ENCODE measurements around the gene SKA1.

The SKA1 gene

GRCh38 chr18:50398099-50398498, 23.3 kb downstream of the SKA1 start (continued):
- TF ChIP-seq, protein P1, sequence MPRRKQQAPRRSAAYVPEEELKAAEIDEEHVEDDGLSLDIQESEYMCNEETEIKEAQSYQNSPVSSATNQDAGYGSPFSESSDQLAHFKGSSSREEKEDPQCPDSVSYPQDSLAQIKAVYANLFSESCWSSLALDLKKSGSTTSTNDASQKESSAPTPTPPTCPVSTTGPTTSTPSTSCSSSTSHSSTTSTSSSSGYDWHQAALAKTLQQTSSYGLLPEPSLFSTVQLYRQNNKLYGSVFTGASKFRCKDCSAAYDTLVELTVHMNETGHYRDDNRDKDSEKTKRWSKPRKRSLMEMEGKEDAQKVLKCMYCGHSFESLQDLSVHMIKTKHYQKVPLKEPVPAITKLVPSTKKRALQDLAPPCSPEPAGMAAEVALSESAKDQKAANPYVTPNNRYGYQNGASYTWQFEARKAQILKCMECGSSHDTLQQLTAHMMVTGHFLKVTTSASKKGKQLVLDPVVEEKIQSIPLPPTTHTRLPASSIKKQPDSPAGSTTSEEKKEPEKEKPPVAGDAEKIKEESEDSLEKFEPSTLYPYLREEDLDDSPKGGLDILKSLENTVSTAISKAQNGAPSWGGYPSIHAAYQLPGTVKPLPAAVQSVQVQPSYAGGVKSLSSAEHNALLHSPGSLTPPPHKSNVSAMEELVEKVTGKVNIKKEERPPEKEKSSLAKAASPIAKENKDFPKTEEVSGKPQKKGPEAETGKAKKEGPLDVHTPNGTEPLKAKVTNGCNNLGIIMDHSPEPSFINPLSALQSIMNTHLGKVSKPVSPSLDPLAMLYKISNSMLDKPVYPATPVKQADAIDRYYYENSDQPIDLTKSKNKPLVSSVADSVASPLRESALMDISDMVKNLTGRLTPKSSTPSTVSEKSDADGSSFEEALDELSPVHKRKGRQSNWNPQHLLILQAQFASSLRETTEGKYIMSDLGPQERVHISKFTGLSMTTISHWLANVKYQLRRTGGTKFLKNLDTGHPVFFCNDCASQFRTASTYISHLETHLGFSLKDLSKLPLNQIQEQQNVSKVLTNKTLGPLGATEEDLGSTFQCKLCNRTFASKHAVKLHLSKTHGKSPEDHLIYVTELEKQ (tag by site-specific recombination; IDR thresholded peaks at IDR 0.05; ENCODE audit: borderline replicate concordance): no peak
- TF ChIP-seq ZNF16 (tag by site-specific recombination; IDR thresholded peaks at IDR 0.05; ENCODE audit: low read depth) (no peak), ZNF391 (tag by site-specific recombination; IDR thresholded peaks at IDR 0.05; ENCODE audit: borderline replicate concordance, low read depth) (no peak)

DNA sequence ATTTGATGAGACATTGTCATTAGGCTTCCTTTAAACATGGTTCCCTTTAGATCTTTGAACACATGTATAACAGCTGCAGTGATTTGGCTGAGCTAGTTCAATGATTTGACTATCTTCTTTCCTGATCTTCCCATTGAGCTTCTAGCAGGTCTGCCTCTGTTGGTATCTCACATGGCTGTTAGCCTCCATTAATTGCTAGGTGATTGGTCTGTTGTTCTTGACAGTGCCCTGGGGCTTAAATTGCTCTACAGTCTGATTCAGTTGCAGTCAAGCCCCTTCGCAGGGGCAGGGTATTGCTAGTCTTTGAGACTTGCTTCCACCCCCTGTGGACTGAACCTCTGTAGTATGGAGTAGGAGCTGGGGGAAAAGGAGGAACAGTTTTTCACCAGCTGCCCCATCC, 24.1 kb downstream of the SKA1 start:
- Histone ChIP-seq H3K4me3 (ENCODE audit: low read depth, low read length) (no peak overlapping the region), H3K36me3 (ENCODE audit: control insufficient read depth in 2 of 2, insufficient read depth in 1 of 2, low read length in 2 of 2) (peaks cover 0 to 3% of the 10 kb centered on the region in 2 experiments; a peak in 2 of 3 replicates), H3K9me3 (ENCODE audit: control insufficient read depth, insufficient read depth, low read depth, low read length) (no peaks in the 10 kb centered on the region), H3K4me1 (ENCODE audit: control insufficient read depth, insufficient read depth, low read length) (peaks cover 4% of the 10 kb centered on the region; the same call in 1 of the 2 replicates), H3K27ac (ENCODE audit: extremely low read depth, low read depth, low read length) (no peak overlapping the region)
- CTCF ChIA-PET: interaction anchor here (0.8 kb wide), 1 partner anchor 30 kb away, joined by 3 read pairs; no protein-coding TSS in a partner anchor
- TF ChIP-seq ZBTB26 (tag by site-specific recombination; optimal IDR thresholded peaks at IDR 0.05): no peak
- POLR2A ChIA-PET: interaction anchor here (0.7 to 1.4 kb wide), 2 partner anchors 24 to 49 kb away, joined by 3 to 4 read pairs; partner anchors contain the start of gene SKA1

- Histone ChIP-seq H3K36me3 (ENCODE audit: control insufficient read depth in 2 of 2, insufficient read depth in 1 of 2, low read length in 2 of 2) (no peaks in the 10 kb centered on the region; a peak in 1 of 3 replicates), H3K4me1 (ENCODE audit: control insufficient read depth, insufficient read depth, low read length) (peaks cover 4% of the 10 kb centered on the region; the same call in 1 of the 2 replicates), H3K27ac (ENCODE audit: extremely low read depth, low read depth, low read length) (no peak overlapping the region), H3K9me3 (ENCODE audit: control insufficient read depth, insufficient read depth, low read depth, low read length) (no peaks in the 10 kb centered on the region), H3K4me3 (ENCODE audit: low read depth, low read length) (no peak overlapping the region)
- CTCF ChIA-PET: interaction anchor here (0.8 kb wide), 1 partner anchor 29 kb away, joined by 3 read pairs; no protein-coding TSS in a partner anchor
- POLR2A ChIA-PET: no interaction called here
- TF ChIP-seq SCRT2 (tag by site-specific recombination; IDR thresholded peaks at IDR 0.05) (no peak), ZNF114 (tag by site-specific recombination; IDR thresholded peaks at IDR 0.05) (no peak), ZBTB10 (tag by site-specific recombination; IDR thresholded peaks at IDR 0.05) (no peak), ZNF202 (tag by site-specific recombination; IDR thresholded peaks at IDR 0.05; ENCODE audit: borderline replicate concordance) (no peak), RBAK (tag by site-specific recombination; IDR thresholded peaks at IDR 0.05) (no peak), ZNF629 (tag by site-specific recombination; IDR thresholded peaks at IDR 0.05) (no peak), ZNF350 (tag by site-specific recombination; IDR thresholded peaks at IDR 0.05) (no peak), SCRT1 (tag by site-specific recombination; IDR thresholded peaks at IDR 0.05; ENCODE audit: borderline replicate concordance) (no peak), ZFP3 (tag by site-specific recombination; IDR thresholded peaks at IDR 0.05; ENCODE audit: low read depth) (no peak)
- TF ChIP-seq, protein P2, sequence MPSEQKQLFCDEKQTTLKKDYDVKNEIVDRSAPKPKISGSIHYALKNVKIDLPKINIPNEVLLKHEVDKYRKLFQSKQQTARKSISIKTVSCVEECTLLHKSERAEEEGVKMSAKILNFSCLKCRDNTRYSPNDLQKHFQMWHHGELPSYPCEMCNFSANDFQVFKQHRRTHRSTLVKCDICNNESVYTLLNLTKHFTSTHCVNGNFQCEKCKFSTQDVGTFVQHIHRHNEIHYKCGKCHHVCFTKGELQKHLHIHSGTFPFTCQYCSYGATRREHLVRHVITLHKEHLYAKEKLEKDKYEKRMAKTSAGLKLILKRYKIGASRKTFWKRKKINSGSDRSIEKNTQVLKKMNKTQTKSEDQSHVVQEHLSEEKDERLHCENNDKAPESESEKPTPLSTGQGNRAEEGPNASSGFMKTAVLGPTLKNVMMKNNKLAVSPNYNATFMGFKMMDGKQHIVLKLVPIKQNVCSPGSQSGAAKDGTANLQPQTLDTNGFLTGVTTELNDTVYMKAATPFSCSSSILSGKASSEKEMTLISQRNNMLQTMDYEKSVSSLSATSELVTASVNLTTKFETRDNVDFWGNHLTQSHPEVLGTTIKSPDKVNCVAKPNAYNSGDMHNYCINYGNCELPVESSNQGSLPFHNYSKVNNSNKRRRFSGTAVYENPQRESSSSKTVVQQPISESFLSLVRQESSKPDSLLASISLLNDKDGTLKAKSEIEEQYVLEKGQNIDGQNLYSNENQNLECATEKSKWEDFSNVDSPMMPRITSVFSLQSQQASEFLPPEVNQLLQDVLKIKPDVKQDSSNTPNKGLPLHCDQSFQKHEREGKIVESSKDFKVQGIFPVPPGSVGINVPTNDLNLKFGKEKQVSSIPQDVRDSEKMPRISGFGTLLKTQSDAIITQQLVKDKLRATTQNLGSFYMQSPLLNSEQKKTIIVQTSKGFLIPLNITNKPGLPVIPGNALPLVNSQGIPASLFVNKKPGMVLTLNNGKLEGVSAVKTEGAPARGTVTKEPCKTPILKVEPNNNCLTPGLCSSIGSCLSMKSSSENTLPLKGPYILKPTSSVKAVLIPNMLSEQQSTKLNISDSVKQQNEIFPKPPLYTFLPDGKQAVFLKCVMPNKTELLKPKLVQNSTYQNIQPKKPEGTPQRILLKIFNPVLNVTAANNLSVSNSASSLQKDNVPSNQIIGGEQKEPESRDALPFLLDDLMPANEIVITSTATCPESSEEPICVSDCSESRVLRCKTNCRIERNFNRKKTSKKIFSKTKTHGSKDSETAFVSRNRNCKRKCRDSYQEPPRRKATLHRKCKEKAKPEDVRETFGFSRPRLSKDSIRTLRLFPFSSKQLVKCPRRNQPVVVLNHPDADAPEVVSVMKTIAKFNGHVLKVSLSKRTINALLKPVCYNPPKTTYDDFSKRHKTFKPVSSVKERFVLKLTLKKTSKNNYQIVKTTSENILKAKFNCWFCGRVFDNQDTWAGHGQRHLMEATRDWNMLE (tag by site-specific recombination; conservative IDR thresholded peaks at IDR 0.05; ENCODE audit: low read depth): no peak
- TF ChIP-seq, protein P3, sequence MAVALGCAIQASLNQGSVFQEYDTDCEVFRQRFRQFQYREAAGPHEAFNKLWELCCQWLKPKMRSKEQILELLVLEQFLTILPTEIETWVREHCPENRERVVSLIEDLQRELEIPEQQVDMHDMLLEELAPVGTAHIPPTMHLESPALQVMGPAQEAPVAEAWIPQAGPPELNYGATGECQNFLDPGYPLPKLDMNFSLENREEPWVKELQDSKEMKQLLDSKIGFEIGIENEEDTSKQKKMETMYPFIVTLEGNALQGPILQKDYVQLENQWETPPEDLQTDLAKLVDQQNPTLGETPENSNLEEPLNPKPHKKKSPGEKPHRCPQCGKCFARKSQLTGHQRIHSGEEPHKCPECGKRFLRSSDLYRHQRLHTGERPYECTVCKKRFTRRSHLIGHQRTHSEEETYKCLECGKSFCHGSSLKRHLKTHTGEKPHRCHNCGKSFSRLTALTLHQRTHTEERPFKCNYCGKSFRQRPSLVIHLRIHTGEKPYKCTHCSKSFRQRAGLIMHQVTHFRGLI (tag by site-specific recombination; IDR thresholded peaks at IDR 0.05): no peak
Measured at GRCh38 chr18:50399582-50399981, 24.7 kb downstream of the SKA1 start.

Measured in HEK293 (cell line).